HG03432 (cell line): Measurements from ENCODE around the gene WDR54.

Experiments
- ATAC-seq: cut with Tn5 transposase; IDR thresholded peaks from one replicate; pipeline ENCODE4 v1.9.1; 2021; ENCODE audit warnings: mild to moderate bottlenecking, moderate library complexity; ENCODE audit not compliant: unreplicated experiment

Gene WDR54

DNA sequence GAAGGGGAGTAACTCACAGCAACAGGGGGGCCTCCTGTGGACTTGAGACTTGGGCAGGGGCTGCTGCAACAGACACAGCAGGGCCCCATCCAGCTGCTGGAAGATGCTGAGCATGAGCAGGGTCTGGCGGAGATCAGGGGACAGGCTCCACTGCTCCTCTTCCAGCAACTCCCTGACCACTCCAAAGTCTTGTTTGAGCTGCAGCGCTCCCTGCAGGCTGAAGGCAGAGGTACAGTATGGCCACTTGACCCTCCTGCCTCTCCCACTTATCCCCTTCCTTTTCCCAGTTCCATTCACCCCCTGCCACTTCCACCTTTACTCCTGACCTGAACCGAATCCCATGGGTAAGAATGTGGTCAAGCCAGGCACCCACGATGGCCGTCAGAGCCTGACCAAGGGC is 53.4 kb downstream of the WDR54 start:
- no peak for ATAC-seq
